NCI-H1092 (cell line): Measurements from ENCODE around the gene UBE2G1.
"Not testable (repeated sequence)": the region's sequence is repeated elsewhere in the genome, so short reads cannot be mapped to it uniquely, and the experiment has no call there.

Experiments used
- DNase-seq: peaks from one replicate; lab custom pipeline; 2025; lab: John Stamatoyannopoulos, UW

Gene UBE2G1, protein sequence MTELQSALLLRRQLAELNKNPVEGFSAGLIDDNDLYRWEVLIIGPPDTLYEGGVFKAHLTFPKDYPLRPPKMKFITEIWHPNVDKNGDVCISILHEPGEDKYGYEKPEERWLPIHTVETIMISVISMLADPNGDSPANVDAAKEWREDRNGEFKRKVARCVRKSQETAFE

GRCh38 chr17:4366327-4367063, at the start of gene UBE2G1:
TSS of gene UBE2G1 (minus strand) at chr17:4366675. CDS start at chr17:4366316, 359 bp downstream.
- DNase-seq = peak; percentile 88

- DNase-seq = peak; percentile 65
Observed at GRCh38 chr17:4412933-4413831, 46.7 kb upstream of the UBE2G1 start.

GRCh38 chr17:4411201-4411600, 44.7 kb upstream of the UBE2G1 start:
- no peak for DNase-seq

GRCh38 chr17:4409659-4410058, 43.2 kb upstream of the UBE2G1 start:
- DNase-seq = no peak

- DNase-seq = no peak
Observed at GRCh38 chr17:4407851-4408250, 41.4 kb upstream of the UBE2G1 start.

DNA sequence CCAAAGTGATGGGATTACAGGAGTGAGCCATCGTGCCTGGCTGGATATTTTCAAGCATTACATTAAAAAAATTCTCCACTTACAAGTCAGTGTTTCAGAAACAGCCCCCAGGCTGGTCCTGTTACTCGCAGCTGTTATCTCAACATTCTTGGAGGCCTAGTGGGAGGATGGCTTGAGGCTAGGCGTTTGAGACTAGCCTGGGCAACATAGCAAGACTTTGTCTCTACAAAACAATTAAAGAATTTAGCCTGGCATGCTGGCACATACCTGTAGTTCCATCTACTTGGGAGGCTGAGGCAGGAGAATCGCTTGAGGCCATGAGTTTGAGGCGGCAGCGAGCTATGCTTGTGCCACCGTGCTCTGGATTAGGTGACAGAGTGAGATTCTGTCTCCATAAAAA, 40.7 kb upstream of the UBE2G1 start:
- DNase-seq = no peak

GRCh38 chr17:4406386-4406785, 39.9 kb upstream of the UBE2G1 start:
- no peak for DNase-seq

DNA sequence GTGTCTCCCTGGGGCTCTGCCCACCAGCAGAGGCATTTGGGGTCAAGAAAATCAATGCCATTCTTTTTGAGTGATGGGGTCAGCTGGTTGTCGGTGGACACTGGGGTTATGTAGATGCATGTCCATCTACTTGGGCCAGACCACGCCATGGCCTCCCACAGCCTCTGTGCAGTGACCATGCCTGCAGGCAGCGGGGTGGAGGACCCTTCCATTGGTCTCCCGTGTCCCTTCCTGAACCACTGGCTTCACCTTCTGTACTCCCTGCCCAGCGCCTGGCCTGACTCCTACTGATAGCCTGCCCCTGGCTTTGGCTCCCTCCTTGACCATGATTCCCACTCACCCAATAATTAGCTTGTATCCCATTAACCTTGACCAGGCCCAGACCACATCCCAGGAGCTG, 39.2 kb upstream of the UBE2G1 start:
- no peak for DNase-seq

DNA sequence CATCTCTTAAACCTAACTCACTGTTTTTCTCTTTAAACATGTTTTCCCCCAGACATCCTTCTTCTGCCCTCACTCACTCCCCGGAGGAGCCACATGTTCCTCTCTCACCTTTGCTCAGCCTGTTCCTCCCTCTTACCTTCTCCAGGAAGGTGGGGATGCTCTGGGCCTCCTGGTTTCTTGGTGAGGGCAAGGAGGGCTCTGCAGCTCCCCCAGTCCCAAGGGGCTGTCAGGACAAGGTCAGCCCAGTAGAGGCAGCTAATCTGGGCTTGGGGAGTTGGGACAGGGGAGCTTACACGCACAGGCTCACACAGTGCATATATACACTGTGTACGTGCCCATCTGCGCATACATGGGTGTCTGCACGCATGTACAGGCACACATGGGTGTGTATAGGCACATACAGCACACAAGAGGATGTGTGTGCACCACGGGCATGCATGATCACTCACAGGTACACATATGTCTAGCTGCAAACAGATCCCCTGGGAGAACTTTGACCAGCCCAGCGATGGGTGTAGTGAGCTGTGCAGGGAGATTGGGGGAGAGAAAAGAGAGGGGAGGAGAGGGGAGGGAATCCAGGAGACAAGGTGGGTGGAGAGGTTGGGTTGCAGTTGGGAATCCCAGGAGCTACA, 38.7 kb upstream of the UBE2G1 start:
- DNase-seq = no peak

- no peak for DNase-seq
Observed at GRCh38 chr17:4397840-4398239, 31.4 kb upstream of the UBE2G1 start.

DNA sequence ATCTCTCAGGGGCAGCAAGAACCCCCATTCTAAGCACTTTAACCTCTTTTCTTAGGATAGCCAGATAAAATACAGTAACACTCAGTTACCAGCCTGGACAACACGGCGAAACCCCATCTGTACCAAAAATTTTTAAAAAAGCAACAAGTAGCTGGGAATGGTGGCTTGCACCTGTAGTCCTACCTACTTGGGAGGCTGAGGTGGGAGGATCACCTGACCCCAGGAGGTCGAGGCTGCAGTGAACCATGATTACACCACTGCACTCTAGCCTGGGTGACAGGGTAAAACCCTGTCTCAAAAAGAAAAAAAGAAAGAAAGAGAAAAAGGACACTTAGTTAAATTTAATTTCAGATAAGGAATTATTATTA, 28.6 kb upstream of the UBE2G1 start:
- DNase-seq = no peak

DNA sequence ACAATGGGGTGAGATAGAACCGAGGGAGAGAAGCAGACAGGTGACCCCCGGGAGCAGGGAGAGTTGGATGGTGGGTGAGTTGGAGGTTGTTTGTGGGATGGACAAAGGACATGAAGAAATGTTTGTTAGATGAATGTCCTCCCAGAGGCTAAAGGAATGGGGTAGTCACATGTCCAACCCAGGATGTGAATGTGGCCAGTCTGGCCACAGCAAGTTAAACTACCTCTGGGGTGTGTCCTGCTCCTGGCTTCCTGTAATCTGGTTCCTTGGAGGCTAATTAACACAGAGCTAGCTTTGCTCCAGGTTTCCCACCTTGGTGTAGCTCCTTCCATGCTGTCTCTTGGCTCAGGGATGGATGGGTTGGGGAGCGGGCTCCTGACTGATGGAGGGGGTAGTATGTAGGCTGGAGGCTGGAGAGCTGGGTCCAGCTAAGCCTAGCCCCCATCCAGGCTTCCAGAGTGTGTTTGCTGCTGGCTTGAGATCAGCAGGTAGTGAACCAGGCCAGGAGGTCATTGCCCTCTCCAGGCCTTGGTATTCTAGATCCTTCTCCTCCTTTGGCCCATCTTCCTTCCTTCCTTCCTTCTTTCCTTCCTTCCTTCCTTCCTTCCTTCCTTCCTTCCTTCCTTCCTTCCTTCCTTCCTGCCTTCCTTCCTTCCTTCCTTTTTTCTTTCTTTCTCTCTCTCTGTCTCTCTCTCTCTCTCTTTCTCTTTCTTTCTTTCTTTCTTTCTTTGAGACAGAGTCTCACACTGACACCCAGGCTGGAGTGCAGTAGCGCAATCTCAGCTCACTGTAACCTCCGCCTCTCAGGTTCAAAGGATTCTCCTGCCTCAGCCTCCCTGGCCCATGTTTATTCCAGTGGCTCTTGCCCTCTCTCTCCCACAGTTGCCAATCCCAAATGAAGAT, 28.0 kb upstream of the UBE2G1 start:
- no peak for DNase-seq

- DNase-seq = no peak
Observed at GRCh38 chr17:4393806-4394205, 27.3 kb upstream of the UBE2G1 start.

DNA sequence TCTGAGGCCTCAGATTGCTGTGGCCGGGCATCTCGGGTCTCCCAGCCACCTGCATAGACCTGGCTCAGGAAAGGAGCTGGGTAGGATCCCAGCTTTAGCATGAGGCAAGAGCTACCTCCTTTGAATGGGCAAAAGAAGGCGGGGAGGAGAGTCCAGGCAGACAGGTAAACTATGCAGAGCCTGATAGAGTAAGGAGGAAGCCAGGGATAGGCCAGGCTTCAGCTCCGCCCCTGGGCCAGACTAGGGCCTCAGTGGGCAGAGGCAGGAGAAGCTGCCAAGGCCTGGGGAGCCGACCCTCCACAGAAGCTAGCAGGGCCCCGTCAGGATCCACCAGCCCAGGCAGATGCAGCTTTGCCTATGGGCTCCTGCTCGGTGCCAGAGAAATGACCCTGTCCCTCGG, 22.6 kb upstream of the UBE2G1 start:
- DNase-seq = no peak

GRCh38 chr17:4387137-4387536, 20.7 kb upstream of the UBE2G1 start:
- no peak for DNase-seq

DNA sequence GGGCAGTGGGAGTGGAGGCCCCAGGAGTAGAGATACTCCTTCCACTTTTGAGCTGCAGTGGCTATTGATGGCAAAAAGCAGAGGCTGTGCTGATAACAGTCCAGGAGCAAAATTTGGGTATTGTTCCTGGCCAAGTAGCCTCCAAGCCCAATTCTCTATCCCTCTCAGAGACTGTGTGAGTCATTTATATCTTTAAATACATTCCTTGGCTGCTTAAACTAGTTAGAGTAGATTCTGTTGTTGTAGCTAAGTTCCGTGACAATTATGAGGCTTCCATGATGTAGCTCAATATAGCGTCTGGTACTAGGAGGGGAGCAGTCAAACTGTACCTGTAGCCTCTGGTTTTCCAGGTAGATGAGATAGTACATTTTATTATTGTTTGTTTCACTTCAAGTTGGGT, 19.9 kb upstream of the UBE2G1 start:
- no peak for DNase-seq

GRCh38 chr17:4381690-4382671, 15.5 kb upstream of the UBE2G1 start:
- DNase-seq = no peak

- no peak for DNase-seq
Observed at GRCh38 chr17:4378626-4379025, 12.2 kb upstream of the UBE2G1 start.

DNA sequence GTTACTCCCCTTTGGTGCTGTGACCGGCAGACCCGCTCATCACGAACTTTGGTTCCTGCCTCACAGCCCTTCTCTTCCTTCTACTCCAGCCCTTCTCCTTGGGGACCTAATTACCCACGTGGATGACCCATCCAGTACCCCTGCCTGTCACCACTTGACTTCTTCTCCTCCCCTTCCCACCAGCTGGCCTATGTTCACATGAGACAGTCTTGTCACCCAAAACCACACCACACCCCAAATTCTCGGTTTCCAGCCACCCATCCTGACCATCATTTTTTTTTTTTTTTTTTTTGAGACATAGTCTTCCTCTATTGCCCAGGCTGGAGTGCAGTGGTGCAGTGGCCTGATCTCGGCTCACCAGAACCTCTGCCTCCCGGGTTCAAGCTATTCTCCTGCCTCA, 10.8 kb upstream of the UBE2G1 start:
- DNase-seq = not testable (repeated sequence)

DNA sequence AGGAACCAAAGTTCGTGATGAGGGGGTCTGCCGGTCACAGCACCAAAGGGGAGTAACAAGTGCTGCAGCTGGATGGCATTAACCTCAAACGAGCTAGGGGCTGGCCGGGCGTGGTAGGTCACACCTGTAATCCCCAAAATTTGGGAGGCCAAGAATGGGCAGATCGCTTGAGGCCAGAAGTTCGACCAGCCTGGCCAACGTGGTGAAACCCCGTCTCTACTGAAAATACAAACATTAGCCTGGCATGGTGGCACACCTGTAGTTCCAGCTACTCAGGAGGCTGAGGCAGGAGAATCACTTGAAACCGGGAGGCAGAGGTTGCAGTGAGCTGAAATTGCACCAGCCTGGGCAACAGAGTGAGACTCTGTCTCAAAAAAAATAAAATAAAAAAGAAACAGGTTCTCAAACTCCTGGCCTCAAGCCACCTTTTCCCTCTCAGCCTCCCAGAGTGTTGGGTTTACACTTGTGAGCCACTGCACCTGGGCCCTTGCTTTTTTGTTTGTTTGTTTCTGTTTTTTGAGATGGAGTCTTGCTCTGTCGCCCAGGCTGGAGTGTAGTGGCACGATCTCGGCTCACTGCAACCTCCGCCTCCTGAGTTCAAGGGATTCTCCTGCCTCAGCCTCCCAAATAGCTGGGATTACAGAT, 9.4 kb upstream of the UBE2G1 start:
- not testable (repeated sequence) for DNase-seq
